HEK293 (cell line): ENCODE measurements around the gene DLGAP4.

Source experiments
- GLIS1 ChIP-seq: fragments of 450-650 bp; formaldehyde crosslinking; IDR thresholded peaks from 2 replicates; pipeline ENCODE4 v1.5.1; 2016; ENCODE audit warnings: missing biosample characterization, missing genetic modification characterization
- KLF1 ChIP-seq: fragments of 450-650 bp; formaldehyde crosslinking; IDR thresholded peaks from 2 replicates; pipeline ENCODE4 v1.5.1; 2016; ENCODE audit warnings: missing biosample characterization, missing genetic modification characterization
- KLF17 ChIP-seq: fragments of 450-650 bp; formaldehyde crosslinking; IDR thresholded peaks from 2 replicates; pipeline ENCODE4 v1.5.1; 2016; ENCODE audit warnings: missing biosample characterization, missing genetic modification characterization
- KLF8 ChIP-seq: fragments of 450-650 bp; formaldehyde crosslinking; IDR thresholded peaks from 2 replicates; pipeline ENCODE4 v1.5.1; 2016; ENCODE audit warnings: missing biosample characterization, missing genetic modification characterization
- KLF9 ChIP-seq: fragments of 450-650 bp; formaldehyde crosslinking; IDR thresholded peaks from 2 replicates; pipeline ENCODE4 v1.5.1; 2016; ENCODE audit warnings: missing biosample characterization, missing genetic modification characterization, low read depth
- OSR2 ChIP-seq: fragments of 450-650 bp; formaldehyde crosslinking; IDR thresholded peaks from 2 replicates; pipeline ENCODE4 v1.5.1; 2016; ENCODE audit warnings: missing biosample characterization, missing genetic modification characterization
- OVOL3 ChIP-seq: fragments of 450-650 bp; formaldehyde crosslinking; IDR thresholded peaks from 2 replicates; pipeline ENCODE4 v1.5.1; 2016; ENCODE audit warnings: missing biosample characterization, missing genetic modification characterization
- SP2 ChIP-seq: fragments of 450-650 bp; formaldehyde crosslinking; IDR thresholded peaks from 2 replicates; pipeline ENCODE4 v1.5.1; 2016; ENCODE audit warnings: missing biosample characterization, missing genetic modification characterization
- ZBTB11 ChIP-seq: fragments of 450-650 bp; formaldehyde crosslinking; conservative IDR thresholded peaks from 2 replicates; pipeline ENCODE4 v1.5.1; 2016; ENCODE audit warnings: low read depth, missing biosample characterization, missing genetic modification characterization
- ZBTB17 ChIP-seq: fragments of 450-650 bp; formaldehyde crosslinking; IDR thresholded peaks from 2 replicates; pipeline ENCODE4 v1.5.1; 2016; ENCODE audit warnings: missing biosample characterization, missing genetic modification characterization
- ZBTB8A ChIP-seq: fragments of 450-650 bp; formaldehyde crosslinking; IDR thresholded peaks from 2 replicates; pipeline ENCODE4 v1.5.1; 2016; ENCODE audit warnings: missing biosample characterization, missing genetic modification characterization
- ZEB2 ChIP-seq: fragments of 450-650 bp; formaldehyde crosslinking; IDR thresholded peaks from 2 replicates; pipeline ENCODE4 v1.5.1; 2016; ENCODE audit warnings: missing biosample characterization, missing genetic modification characterization
- ZFP69B ChIP-seq: fragments of 450-650 bp; formaldehyde crosslinking; IDR thresholded peaks from 2 replicates; pipeline ENCODE4 v1.5.1; 2016; ENCODE audit warnings: missing biosample characterization, missing genetic modification characterization
- ZIC2 ChIP-seq: fragments of 450-650 bp; formaldehyde crosslinking; IDR thresholded peaks from 2 replicates; pipeline ENCODE4 v1.5.1; 2016; ENCODE audit warnings: missing biosample characterization, missing genetic modification characterization
- ZNF184 ChIP-seq: fragments of 450-650 bp; IDR thresholded peaks from 2 replicates; pipeline ENCODE4 v1.5.1; 2018; ENCODE audit warnings: missing biosample characterization, mild to moderate bottlenecking, missing genetic modification characterization
- ZNF214 ChIP-seq: fragments of 450-650 bp; formaldehyde crosslinking; IDR thresholded peaks from 2 replicates; pipeline ENCODE4 v1.5.1; 2017; ENCODE audit warnings: missing biosample characterization, mild to moderate bottlenecking, missing genetic modification characterization, borderline replicate concordance
- ZNF24 ChIP-seq: fragments of 450-650 bp; formaldehyde crosslinking; IDR thresholded peaks from 2 replicates; pipeline ENCODE4 v1.5.1; 2016; ENCODE audit warnings: missing biosample characterization, missing genetic modification characterization
- ZNF266 ChIP-seq: fragments of 450-650 bp; formaldehyde crosslinking; IDR thresholded peaks from 2 replicates; pipeline ENCODE4 v1.5.1; 2016; ENCODE audit warnings: missing biosample characterization, missing genetic modification characterization, low read depth
- ZNF488 ChIP-seq: fragments of 450-650 bp; formaldehyde crosslinking; IDR thresholded peaks from 2 replicates; pipeline ENCODE4 v1.5.1; 2016; ENCODE audit warnings: missing biosample characterization, missing genetic modification characterization
- ZNF521 ChIP-seq: fragments of 450-650 bp; formaldehyde crosslinking; IDR thresholded peaks from 2 replicates; pipeline ENCODE4 v1.5.1; 2017; ENCODE audit warnings: missing biosample characterization, mild to moderate bottlenecking, missing genetic modification characterization
- ZNF600 ChIP-seq: fragments of 450-650 bp; formaldehyde crosslinking; IDR thresholded peaks from 2 replicates; pipeline ENCODE4 v1.5.1; 2016; ENCODE audit warnings: missing biosample characterization, missing genetic modification characterization
- ZNF629 ChIP-seq: fragments of 450-650 bp; formaldehyde crosslinking; IDR thresholded peaks from 2 replicates; pipeline ENCODE4 v1.5.1; 2017; ENCODE audit warnings: missing biosample characterization, missing genetic modification characterization
- TF ChIP-seq, protein P1 (sequence below): fragments of 450-650 bp; formaldehyde crosslinking; IDR thresholded peaks from 2 replicates; pipeline ENCODE4 v1.5.1; 2016; ENCODE audit warnings: missing biosample characterization, missing genetic modification characterization
- TF ChIP-seq, protein P2 (sequence below): fragments of 450-650 bp; formaldehyde crosslinking; IDR thresholded peaks from 2 replicates; pipeline ENCODE4 v1.5.1; 2016; ENCODE audit warnings: missing biosample characterization, missing genetic modification characterization
- TF ChIP-seq, protein P3 (sequence below): fragments of 450-650 bp; formaldehyde crosslinking; IDR thresholded peaks from 2 replicates; pipeline ENCODE4 v1.5.1; 2016; ENCODE audit warnings: missing biosample characterization, missing genetic modification characterization
- TF ChIP-seq, protein P4 (sequence below): fragments of 450-650 bp; formaldehyde crosslinking; IDR thresholded peaks from 2 replicates; pipeline ENCODE4 v1.5.1; 2016; ENCODE audit warnings: missing biosample characterization, missing genetic modification characterization

DLGAP4 gene

GRCh38 chr20:36465109-36466080, 159.3 kb downstream of the DLGAP4 start (continued):
- TF ChIP-seq, protein P1, sequence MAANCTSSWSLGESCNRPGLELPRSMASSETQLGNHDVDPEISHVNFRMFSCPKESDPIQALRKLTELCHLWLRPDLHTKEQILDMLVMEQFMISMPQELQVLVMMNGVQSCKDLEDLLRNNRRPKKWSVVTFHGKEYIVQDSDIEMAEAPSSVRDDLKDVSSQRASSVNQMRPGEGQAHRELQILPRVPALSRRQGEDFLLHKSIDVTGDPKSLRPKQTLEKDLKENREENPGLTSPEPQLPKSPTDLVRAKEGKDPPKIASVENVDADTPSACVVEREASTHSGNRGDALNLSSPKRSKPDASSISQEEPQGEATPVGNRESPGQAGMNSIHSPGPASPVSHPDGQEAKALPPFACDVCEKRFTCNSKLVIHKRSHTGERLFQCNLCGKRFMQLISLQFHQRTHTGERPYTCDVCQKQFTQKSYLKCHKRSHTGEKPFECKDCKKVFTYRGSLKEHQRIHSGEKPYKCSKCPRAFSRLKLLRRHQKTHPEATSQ, result no peak
- TF ChIP-seq SP2 (tag by site-specific recombination) (peak; percentile 65), ZNF214 (tag by site-specific recombination) (no peak), ZBTB8A (tag by site-specific recombination) (peak; percentile 46), GLIS1 (tag by site-specific recombination) (peak; percentile 98), OVOL3 (no peak), KLF8 (tag by site-specific recombination) (no peak), ZNF521 (tag by site-specific recombination) (no peak), ZFP69B (peak; percentile 55), ZNF184 (tag by site-specific recombination) (peak; percentile 66; the same call in 1 of the 2 replicates), KLF1 (tag by site-specific recombination) (peak; percentile 81), ZNF24 (tag by site-specific recombination) (peak; percentile 40; the same call in 1 of the 2 replicates), ZNF600 (tag by site-specific recombination) (peak; percentile 80), ZNF488 (tag by site-specific recombination) (no peak), ZBTB17 (peak; percentile 81), OSR2 (tag by site-specific recombination) (peak; percentile 75), ZNF629 (tag by site-specific recombination) (peak; percentile 75), ZBTB11 (no peak), ZIC2 (peak; percentile 96), KLF17 (peak; percentile 69; the same call in 1 of the 2 replicates), ZNF266 (no peak), ZEB2 (tag by site-specific recombination) (peak; percentile 72), KLF9 (tag by site-specific recombination) (peak; percentile 65; the same call in 1 of the 2 replicates)
- TF ChIP-seq, protein P2, sequence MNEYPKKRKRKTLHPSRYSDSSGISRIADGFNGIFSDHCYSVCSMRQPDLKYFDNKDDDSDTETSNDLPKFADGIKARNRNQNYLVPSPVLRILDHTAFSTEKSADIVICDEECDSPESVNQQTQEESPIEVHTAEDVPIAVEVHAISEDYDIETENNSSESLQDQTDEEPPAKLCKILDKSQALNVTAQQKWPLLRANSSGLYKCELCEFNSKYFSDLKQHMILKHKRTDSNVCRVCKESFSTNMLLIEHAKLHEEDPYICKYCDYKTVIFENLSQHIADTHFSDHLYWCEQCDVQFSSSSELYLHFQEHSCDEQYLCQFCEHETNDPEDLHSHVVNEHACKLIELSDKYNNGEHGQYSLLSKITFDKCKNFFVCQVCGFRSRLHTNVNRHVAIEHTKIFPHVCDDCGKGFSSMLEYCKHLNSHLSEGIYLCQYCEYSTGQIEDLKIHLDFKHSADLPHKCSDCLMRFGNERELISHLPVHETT (tag by site-specific recombination), result no peak; the same call in 1 of the 2 replicates
- TF ChIP-seq, protein P3, sequence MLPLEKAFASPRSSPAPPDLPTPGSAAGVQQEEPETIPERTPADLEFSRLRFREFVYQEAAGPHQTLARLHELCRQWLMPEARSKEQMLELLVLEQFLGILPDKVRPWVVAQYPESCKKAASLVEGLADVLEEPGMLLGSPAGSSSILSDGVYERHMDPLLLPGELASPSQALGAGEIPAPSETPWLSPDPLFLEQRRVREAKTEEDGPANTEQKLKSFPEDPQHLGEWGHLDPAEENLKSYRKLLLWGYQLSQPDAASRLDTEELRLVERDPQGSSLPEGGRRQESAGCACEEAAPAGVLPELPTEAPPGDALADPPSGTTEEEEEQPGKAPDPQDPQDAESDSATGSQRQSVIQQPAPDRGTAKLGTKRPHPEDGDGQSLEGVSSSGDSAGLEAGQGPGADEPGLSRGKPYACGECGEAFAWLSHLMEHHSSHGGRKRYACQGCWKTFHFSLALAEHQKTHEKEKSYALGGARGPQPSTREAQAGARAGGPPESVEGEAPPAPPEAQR (tag by site-specific recombination), result no peak
- TF ChIP-seq, protein P4, sequence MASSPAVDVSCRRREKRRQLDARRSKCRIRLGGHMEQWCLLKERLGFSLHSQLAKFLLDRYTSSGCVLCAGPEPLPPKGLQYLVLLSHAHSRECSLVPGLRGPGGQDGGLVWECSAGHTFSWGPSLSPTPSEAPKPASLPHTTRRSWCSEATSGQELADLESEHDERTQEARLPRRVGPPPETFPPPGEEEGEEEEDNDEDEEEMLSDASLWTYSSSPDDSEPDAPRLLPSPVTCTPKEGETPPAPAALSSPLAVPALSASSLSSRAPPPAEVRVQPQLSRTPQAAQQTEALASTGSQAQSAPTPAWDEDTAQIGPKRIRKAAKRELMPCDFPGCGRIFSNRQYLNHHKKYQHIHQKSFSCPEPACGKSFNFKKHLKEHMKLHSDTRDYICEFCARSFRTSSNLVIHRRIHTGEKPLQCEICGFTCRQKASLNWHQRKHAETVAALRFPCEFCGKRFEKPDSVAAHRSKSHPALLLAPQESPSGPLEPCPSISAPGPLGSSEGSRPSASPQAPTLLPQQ (tag by site-specific recombination), result peak; percentile 73; the same call in 1 of the 2 replicates
